GM13977 (cell line): ENCODE measurements around the gene CPT1C.

ENCODE experiments used
- DNase-seq: peaks from one replicate; pipeline ENCODE4 v3.0.0; 2012; ENCODE audit warnings: low spot score
- in situ Hi-C: fragments of 300-500 bp; cut with MboI; formaldehyde crosslinking; loops from one replicate; pipeline ENCODE4 v1.12.0; 2022; ENCODE audit warnings: low sequenced_read_pairs, low pct_unique_long_range_greater_than_20kb, mixed read lengths, inconsistent platforms; ENCODE audit not compliant: unreplicated experiment
- TF ChIP-seq, protein P1 (sequence below): IDR thresholded peaks from 2 replicates; pipeline ENCODE4 v1.5.1; 2012; ENCODE audit warnings: mild to moderate bottlenecking, control low read depth; ENCODE audit not compliant: insufficient read depth; ENCODE audit errors: extremely low read depth, missing control alignments

Gene CPT1C

DNA sequence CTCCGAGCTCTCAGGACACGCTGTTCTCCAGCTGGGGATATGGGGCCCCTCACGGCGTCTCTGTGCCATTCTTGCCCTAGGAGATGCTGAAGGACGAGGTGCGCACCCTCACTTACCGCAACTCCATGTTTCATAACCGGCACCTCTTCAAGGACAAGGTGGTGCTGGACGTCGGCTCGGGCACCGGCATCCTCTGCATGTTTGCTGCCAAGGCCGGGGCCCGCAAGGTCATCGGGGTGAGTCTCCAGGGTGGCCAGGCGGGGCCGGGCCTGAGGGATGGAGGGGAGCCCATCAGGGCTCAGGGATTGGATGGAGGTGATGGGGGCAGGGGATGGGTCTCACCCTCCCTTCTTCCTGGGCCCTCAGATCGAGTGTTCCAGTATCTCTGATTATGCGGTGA lies 9.1 kb upstream of the CPT1C start:
- no peak for DNase-seq
- in situ Hi-C loops: no loop called here
- TF ChIP-seq, protein P1, sequence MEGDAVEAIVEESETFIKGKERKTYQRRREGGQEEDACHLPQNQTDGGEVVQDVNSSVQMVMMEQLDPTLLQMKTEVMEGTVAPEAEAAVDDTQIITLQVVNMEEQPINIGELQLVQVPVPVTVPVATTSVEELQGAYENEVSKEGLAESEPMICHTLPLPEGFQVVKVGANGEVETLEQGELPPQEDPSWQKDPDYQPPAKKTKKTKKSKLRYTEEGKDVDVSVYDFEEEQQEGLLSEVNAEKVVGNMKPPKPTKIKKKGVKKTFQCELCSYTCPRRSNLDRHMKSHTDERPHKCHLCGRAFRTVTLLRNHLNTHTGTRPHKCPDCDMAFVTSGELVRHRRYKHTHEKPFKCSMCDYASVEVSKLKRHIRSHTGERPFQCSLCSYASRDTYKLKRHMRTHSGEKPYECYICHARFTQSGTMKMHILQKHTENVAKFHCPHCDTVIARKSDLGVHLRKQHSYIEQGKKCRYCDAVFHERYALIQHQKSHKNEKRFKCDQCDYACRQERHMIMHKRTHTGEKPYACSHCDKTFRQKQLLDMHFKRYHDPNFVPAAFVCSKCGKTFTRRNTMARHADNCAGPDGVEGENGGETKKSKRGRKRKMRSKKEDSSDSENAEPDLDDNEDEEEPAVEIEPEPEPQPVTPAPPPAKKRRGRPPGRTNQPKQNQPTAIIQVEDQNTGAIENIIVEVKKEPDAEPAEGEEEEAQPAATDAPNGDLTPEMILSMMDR: no peak

DNA sequence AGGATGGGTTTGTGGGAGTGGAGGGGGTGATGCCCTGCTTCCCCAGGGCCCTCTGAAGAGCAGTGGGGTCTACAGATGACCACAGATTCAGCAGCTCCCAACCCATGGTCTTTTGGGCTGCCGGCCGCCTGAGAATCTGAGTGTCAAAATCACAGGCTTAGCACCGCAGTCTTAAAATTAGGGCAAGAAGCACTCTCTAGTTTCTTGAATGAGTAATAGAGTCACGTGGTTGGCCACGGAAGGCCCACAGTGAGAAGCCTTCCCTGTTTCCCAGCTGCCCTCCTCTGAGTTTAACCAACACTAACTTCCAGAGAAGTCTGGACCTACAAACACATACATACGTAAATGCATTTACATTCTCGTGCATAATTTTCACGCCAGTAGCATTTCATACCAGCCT lies 8.6 kb upstream of the CPT1C start:
- DNase-seq: no peak
- TF ChIP-seq, protein P1: no peak
- in situ Hi-C loops: no loop called here

DNA sequence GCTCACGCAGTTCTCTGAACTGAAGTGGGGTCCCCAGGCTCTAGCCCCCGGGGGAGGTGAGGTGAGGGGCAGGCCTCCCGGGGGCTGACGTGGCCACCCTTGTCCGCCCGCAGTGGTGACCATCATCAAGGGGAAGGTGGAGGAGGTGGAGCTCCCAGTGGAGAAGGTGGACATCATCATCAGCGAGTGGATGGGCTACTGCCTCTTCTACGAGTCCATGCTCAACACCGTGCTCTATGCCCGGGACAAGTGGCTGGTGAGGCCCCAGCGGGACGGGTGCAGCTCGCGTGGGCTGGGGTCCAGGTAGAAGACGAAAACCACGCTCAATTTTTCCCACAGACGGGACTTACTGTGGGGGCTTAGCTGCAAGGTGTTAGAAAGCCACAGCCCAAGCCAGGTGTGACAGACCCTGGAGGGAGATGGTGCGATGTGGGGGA lies 7.1 kb upstream of the CPT1C start:
- TF ChIP-seq, protein P1: no peak
- in situ Hi-C loops: no loop called here
- DNase-seq: no peak

DNA sequence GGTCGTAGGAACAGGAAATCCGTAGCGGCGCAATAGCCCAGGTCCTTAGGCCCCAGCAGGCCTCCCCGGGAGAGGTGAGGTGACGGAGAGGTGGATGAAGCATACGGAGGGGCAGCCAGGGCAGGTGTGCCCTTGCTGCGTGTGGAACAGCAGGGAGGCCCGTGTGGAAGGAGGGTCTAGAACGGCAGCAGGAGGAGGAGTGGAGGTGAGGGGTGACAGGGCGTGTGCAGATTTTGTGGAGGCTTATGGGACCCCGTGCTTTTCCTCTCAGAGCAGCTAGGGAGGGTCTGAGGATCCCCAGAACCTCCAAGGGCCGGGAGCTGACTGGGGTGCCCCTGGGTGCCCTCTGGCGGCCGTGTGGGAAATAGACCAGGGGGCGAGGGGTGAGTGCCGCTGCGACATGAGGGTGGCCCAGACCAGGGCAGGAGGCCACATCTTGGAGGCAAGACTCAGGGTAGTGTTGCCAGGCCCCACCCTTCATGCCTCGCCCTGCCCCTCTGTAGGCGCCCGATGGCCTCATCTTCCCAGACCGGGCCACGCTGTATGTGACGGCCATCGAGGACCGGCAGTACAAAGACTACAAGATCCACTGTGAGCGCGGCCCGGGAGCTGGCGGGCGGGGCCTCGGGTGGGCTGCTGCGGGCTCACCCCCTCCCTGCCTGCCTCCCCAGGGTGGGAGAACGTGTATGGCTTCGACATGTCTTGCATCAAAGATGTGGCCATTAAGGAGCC lies 6.5 kb upstream of the CPT1C start:
- DNase-seq: peak; percentile 68
- in situ Hi-C loops: no loop called here
- TF ChIP-seq, protein P1: peak; percentile 76

DNA sequence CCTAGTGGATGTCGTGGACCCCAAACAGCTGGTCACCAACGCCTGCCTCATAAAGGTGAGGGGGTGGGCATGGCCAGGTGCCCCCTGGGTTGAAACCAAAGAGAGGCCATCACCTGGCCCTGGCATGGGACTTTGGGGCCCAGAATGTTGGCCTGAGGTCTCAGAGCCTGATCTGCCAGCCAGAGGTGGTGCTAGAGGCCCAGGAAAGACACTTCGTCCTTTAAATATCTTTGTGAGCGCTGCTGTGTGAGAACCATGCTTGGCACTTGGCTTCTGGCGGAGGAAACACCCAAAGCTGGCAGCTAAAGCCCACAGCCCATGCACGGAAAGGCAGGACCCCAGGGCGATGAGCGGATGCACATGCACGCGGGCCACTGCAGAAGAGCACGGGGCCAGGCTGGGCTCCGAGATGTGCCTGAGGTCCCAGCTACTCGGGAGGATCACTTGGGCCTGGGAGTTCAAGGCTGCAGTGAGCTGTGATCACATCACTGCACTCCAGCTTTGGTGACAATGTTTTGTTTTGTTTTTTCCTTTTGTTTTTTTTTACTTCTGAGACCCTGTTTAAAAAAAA lies 5.8 kb upstream of the CPT1C start:
- no peak for DNase-seq
- in situ Hi-C loops: no loop called here
- TF ChIP-seq, protein P1: no peak

DNA sequence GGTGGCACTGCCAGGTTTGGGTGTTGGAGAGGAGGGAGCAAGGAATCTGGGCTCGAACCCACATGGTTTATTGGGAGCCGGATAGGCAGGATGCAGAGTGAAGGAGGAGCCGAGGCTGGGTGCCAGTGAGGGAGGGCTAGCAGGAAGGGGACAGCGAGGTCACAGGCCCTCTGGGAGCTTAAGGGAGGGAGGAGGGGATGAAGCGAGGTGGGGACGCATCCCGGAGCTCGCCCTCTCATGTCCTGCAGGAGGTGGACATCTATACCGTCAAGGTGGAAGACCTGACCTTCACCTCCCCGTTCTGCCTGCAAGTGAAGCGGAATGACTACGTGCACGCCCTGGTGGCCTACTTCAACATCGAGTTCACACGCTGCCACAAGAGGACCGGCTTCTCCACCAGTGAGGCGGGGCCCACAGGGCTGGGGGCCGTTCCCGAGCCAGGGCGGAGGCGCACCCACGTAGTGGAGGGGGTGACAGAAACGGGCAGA lies 5.0 kb upstream of the CPT1C start:
- TF ChIP-seq, protein P1: no peak
- in situ Hi-C loops: no loop called here

More for the DNA sequence above, 5.0 kb upstream of the CPT1C start:
- no peak for DNase-seq
